GM12892 (cell line): ENCODE data around the gene MYO16.

Experiments
- POLR2A ChIP-seq: IDR thresholded peaks from 2 replicates; pipeline ENCODE4 v1.6.1; 2011; ENCODE audit warnings: low read depth, low read length, control low read depth
- POLR2AphosphoS5 ChIP-seq: IDR thresholded peaks from 2 replicates; pipeline ENCODE4 v1.6.1; 2011; ENCODE audit warnings: low read depth, low read length, control low read depth

DNA sequence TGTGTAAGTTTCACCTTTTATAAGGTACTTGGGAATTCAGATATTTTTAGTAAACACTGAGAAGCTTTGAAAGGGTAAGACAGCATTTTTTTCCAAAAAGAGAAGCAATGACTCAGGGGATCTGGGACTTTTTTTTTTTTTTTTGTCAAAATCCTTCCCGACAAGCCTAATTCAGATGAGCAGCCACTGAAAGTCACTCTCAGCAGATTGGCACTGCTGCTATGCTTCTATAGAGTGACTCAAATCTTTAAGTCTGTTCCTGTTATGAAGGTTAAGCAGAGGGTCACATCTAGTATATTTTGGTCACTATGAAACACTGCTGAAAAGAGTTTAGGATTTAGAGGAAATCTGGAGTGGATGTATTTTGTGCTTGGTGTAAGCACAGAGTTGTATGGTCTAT lies 571.1 kb downstream of the MYO16 start:
- TF ChIP-seq POLR2AphosphoS5, result no peak
- TF ChIP-seq POLR2A, result no peak
